Thoracic aorta (tissue), 2 donors: ENCODE results near the gene LRRC4B. TPM values are rescaled to one million over a fixed set of nuclear protein-coding genes. Genes with fewer than 3 reads are reported as not detected.
A peak's percentile ranks its signal among the peaks of the same experiment; 100 is the strongest.

Experiments used
- ATAC-seq: fragments of 150-250 bp; one replicate; pipeline ENCODE4 v1.8.0; 2017; ENCODE audit warnings: low read depth; ENCODE audit not compliant: insufficient number of reproducible peaks, low FRiP score
- DNase-seq: peaks from one replicate; pipeline ENCODE4 v3.0.0-alpha.2; 2020; ENCODE audit warnings: low spot score
- H3K27ac ChIP-seq, 2 donors: fragments of 200-600 bp; sonication (generic); 1 replicate in 1 of 2; 2 replicates in 1 of 2; pipeline ENCODE4 v1.5.1; 2016; ENCODE audit warnings: mild to moderate bottlenecking in 2 of 2, moderate library complexity in 2 of 2
- H3K27me3 ChIP-seq: fragments of 200-600 bp; sonication (generic); replicated peaks from 2 replicates; pipeline ENCODE4 v1.6.0; 2016; ENCODE audit warnings: mild to moderate bottlenecking; ENCODE audit not compliant: insufficient read depth
- H3K36me3 ChIP-seq: fragments of 200-600 bp; sonication (generic); one replicate; pipeline ENCODE4 v1.5.1; 2016
- H3K4me1 ChIP-seq, 2 donors: fragments of 200-600 bp; sonication (generic); 1 replicate in 1 of 2; 2 replicates in 1 of 2; pipeline versions ENCODE4 v1.5.1 to v1.6.0; 2016; ENCODE audit warnings: low read depth in 2 of 2, mild to moderate bottlenecking in 1 of 2; ENCODE audit not compliant: control insufficient read depth in 1 of 2
- H3K4me3 ChIP-seq: fragments of 200-600 bp; sonication (generic); 2 replicates; pipeline ENCODE4 v1.5.1; 2016; ENCODE audit warnings: mild to moderate bottlenecking
- H3K9me3 ChIP-seq: fragments of 200-600 bp; sonication (generic); 2 replicates; pipeline ENCODE4 v1.5.1; 2016
- total RNA-seq, 2 donors: library from RNA; depleted of rRNA; stranded (reverse); fragments of >200 nt; gene quantifications; one replicate each; pipeline versions ENCODE4 v1.1.0 to v1.2.3, GENCODE V29; 2016
- TF ChIP-seq, protein P1 (sequence below): fragments of 200-600 bp; sonication (generic); IDR thresholded peaks from one replicate; pipeline ENCODE4 v1.5.1; 2019; ENCODE audit warnings: antibody characterized with exemption

LRRC4B gene
- total RNA-seq, 2 donors from 2014 or later = 5.3 to 13.7 TPM

GRCh38 chr19:50542943-50543342 lies 25.3 kb downstream of the LRRC4B start:
- TF ChIP-seq, protein P1, sequence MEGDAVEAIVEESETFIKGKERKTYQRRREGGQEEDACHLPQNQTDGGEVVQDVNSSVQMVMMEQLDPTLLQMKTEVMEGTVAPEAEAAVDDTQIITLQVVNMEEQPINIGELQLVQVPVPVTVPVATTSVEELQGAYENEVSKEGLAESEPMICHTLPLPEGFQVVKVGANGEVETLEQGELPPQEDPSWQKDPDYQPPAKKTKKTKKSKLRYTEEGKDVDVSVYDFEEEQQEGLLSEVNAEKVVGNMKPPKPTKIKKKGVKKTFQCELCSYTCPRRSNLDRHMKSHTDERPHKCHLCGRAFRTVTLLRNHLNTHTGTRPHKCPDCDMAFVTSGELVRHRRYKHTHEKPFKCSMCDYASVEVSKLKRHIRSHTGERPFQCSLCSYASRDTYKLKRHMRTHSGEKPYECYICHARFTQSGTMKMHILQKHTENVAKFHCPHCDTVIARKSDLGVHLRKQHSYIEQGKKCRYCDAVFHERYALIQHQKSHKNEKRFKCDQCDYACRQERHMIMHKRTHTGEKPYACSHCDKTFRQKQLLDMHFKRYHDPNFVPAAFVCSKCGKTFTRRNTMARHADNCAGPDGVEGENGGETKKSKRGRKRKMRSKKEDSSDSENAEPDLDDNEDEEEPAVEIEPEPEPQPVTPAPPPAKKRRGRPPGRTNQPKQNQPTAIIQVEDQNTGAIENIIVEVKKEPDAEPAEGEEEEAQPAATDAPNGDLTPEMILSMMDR = no peak
- H3K9me3 ChIP-seq = no peaks in the 10 kb centered on the region
- no peak overlapping the region for H3K4me3 ChIP-seq
- H3K36me3 ChIP-seq = no peaks in the 10 kb centered on the region
- no peaks in the 10 kb centered on the region for H3K4me1 ChIP-seq
- no peak overlapping the region for H3K27ac ChIP-seq
- ATAC-seq (no peak), DNase-seq (no peak)
- no peaks in the 10 kb centered on the region for H3K27me3 ChIP-seq

- TF ChIP-seq, protein P1 = peak; percentile 27
- Histone ChIP-seq H3K4me1 (no peaks in the 10 kb centered on the region), H3K27me3 (no peaks in the 10 kb centered on the region), H3K27ac (no peak overlapping the region), H3K36me3 (no peaks in the 10 kb centered on the region), H3K9me3 (peaks cover 6% of the 10 kb centered on the region), H3K4me3 (no peak overlapping the region)
- ATAC-seq (no peak), DNase-seq (no peak)
Measured at GRCh38 chr19:50537769-50538230, 30.4 kb downstream of the LRRC4B start.

DNA sequence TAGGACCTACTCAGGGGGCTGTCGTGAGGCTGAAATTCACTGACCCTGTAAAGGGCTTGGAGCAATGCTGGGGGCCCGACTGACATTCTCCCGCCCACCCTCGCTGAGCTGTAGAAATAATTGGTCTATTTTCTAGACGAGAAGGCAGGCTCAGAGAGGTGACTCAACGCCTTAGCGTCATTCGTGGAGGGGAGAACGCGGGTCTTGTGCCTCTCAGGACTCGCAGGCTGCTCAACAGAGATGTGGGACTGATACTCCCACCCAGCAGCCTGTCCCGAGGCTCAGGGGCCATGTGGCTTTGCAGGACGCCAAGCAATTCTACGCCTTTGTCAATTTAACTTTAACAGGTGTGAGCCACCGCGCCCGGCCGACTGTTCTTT lies 30.9 kb downstream of the LRRC4B start:
- Histone ChIP-seq H3K36me3 (no peaks in the 10 kb centered on the region), H3K4me1 (no peaks in the 10 kb centered on the region), H3K27ac (no peak overlapping the region), H3K4me3 (no peak overlapping the region), H3K9me3 (peaks cover 11% of the 10 kb centered on the region), H3K27me3 (no peaks in the 10 kb centered on the region)
- TF ChIP-seq, protein P1 = no peak
- DNase-seq (no peak), ATAC-seq (no peak)

- ATAC-seq = no peak
- peaks cover 13% of the 10 kb centered on the region for H3K9me3 ChIP-seq
- DNase-seq = no peak
- H3K4me3 ChIP-seq = no peak overlapping the region
- TF ChIP-seq, protein P1 = no peak
- no peaks in the 10 kb centered on the region for H3K4me1 ChIP-seq
- no peaks in the 10 kb centered on the region for H3K27me3 ChIP-seq
- no peak overlapping the region for H3K27ac ChIP-seq
- no peaks in the 10 kb centered on the region for H3K36me3 ChIP-seq
Measured at GRCh38 chr19:50536662-50537305, 31.5 kb downstream of the LRRC4B start.

DNA sequence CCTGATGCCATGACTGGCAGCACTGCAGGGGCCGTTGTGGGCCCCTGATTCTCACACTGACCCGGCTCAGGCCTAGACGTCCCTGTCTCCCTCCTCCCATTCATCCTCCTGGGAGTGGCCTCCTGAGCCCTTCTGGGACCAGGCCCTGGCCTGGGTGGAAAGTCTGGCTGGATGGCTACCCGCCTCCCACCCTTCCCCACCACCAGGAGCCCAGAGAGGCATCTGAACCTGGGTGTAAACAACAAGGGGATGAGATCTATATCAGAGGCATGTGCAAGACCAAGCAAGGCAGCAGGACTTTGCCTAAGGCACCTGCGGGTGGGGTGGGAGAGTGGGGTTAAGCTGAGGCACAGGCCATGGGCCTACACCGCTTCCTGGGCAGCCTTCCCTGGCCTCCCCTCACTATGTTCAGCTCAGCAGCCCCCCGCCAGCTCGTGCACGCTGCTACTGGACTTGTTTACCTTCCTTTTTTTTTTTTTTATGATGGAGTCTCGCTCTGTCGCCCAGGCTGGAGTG lies 32.5 kb downstream of the LRRC4B start:
- DNase-seq = no peak
- Histone ChIP-seq H3K9me3 (peaks cover 13% of the 10 kb centered on the region), H3K27me3 (no peaks in the 10 kb centered on the region), H3K4me3 (no peak overlapping the region), H3K4me1 (no peaks in the 10 kb centered on the region), H3K27ac (no peak overlapping the region), H3K36me3 (no peaks in the 10 kb centered on the region)
- no peak for ATAC-seq
- TF ChIP-seq, protein P1 = no peak
